ENCODE results near the gene LRRC8D.

LRRC8D gene

GRCh38 chr1:89948722-89949345 is 128.0 kb downstream of the LRRC8D start:
- TF ChIP-seq, protein P1, sequence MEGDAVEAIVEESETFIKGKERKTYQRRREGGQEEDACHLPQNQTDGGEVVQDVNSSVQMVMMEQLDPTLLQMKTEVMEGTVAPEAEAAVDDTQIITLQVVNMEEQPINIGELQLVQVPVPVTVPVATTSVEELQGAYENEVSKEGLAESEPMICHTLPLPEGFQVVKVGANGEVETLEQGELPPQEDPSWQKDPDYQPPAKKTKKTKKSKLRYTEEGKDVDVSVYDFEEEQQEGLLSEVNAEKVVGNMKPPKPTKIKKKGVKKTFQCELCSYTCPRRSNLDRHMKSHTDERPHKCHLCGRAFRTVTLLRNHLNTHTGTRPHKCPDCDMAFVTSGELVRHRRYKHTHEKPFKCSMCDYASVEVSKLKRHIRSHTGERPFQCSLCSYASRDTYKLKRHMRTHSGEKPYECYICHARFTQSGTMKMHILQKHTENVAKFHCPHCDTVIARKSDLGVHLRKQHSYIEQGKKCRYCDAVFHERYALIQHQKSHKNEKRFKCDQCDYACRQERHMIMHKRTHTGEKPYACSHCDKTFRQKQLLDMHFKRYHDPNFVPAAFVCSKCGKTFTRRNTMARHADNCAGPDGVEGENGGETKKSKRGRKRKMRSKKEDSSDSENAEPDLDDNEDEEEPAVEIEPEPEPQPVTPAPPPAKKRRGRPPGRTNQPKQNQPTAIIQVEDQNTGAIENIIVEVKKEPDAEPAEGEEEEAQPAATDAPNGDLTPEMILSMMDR (IDR thresholded peaks at IDR 0.05), result no peak

GRCh38 chr1:89949991-89950624 is 129.3 kb downstream of the LRRC8D start:
- TF ChIP-seq, protein P1 (IDR thresholded peaks at IDR 0.05), result no peak

GRCh38 chr1:89950703-89951102 is 129.9 kb downstream of the LRRC8D start:
- TF ChIP-seq, protein P1 (IDR thresholded peaks at IDR 0.05), result no peak

DNA sequence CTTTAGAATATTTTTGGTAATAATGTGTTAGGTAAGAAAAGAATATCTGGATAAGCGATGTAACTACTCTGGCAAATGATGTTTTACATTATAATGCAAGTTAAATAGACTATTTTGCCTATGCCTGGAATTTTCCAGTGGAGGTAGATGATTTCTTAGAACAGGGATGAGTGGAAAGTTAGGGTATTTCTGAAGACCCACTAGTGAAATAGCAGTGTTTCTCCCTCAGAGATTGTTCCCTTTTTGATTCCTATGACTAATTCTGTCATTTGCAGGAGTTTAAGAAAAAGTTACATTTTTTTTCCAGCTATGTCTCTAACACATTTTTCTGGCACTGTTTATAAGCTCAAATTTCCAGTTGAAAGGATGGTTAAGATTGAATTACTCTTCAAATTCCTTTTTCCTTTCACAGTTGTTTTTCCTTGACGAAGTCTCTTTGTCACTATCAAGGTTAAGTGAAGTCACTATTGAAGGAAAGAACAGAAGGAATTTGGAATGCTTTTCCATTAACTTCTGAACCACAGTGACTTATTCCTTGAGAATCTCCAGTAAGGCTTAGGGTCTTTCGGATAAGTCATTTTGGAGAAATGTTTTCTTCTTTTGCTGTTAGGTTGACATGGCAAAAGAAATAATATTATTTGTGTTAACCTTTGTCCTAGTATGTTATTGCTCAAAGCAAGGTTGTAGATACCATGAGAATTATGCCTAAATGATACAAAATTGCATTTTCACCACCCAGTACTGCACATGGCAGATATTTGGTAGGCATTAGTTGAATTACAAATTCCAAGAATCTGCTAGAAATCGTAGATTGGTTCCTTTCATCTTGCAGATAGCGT is 131.2 kb downstream of the LRRC8D start:
- TF ChIP-seq, protein P1 (IDR thresholded peaks at IDR 0.05), result no peak

GRCh38 chr1:89952605-89953130 is 131.8 kb downstream of the LRRC8D start:
- TF ChIP-seq, protein P1 (IDR thresholded peaks at IDR 0.05), result no peak

- TF ChIP-seq, protein P1 (IDR thresholded peaks at IDR 0.05), result no peak
These were observed 132.3 kb downstream of the LRRC8D start for GRCh38 chr1:89953131-89953626.

DNA sequence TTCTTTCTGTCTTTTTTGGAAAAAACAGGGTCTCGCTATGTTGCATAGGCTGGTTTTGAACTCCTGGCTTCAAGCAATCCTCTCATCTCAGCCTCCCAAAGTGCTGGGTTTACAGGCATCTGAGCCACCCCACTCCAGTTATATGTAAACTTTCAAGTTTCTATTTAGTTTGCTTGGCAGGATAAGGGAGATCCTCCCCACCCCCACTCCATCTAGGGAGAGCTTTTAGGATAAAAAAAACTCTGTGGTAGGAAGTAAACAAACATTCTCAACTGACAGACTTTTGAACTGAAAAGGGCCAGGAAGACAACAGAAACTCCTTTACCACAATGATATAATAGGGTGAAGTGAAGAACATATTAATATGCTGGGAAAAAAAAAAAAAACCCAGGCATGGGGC is 133.1 kb downstream of the LRRC8D start:
- TF ChIP-seq, protein P1 (IDR thresholded peaks at IDR 0.05), result no peak

Data from LNCAP (cell line).